Tongue (tissue), 2 donors: ENCODE data around the gene FREM2. TPM values are rescaled to one million over a fixed set of nuclear protein-coding genes. Genes with fewer than 3 reads are reported as not detected.

Source experiments
- DNase-seq: peaks from one replicate; pipeline ENCODE4 v3.0.0-alpha.2; 2015
- total RNA-seq: library from RNA; depleted of rRNA; stranded (reverse); fragments of >200 nt; gene quantifications from one replicate; pipeline ENCODE4 v1.2.3, GENCODE V29; 2014

The FREM2 gene
- total RNA-seq, 1 donor from 2014 or later: 25.3 TPM

DNA sequence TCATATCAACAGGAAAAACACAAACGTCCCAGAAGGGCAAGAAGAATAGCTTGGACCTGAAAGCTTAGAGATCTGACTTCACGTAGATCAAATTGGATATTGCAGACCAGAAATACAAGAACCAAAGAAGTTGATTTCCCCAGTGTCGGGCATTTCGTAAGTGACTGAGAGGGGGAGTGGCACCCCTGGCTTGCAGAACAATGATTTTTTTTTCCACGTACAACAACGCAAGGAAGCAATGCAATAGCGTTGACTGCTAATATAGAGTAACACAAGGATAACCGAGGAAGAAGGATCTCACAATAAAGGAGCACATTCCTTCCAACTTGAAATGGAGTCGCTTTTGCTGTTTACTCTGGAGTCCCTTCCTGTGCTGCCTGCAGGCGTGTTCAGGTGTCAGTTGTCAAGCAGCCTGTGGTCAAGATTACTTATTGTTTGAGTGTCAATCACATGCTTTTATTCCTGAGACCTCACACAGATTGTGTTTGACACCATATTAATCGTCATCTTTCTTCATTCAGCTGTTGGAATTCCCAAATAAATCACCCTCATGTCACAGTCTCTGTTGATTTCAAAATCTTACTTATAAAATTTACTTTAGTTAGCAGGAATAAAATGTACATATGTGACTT, 139.4 kb downstream of the FREM2 start:
- DNase-seq: no peak

DNA sequence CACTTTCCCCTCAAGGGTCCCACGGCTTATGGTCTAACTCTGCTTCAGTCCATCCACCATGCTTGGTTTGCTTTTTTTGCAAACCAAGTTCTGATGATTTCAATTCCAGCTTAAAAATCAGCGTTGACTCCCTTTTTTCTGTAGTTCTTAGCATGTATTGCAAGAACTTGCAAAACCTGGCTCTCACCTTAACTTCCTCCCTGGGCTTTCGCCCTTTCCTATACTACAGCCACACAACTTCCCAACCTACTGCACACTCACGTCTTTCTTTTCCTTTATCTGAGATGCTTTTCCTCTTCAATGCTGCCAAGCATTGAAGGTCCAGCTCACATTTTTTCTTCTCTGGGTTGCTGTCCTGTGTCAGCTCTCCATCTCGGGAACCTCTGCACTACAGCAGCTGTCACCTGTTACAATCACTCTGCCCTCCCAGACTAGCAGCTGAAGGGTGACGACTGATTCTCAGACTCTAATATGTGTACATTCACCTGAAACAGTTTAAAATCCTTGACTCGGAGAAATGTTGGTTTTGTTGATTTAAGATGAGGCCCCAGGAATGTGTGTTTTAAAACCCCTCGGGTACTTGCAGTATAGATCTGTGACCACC, 143.7 kb downstream of the FREM2 start:
- DNase-seq: peak; percentile 83

DNA sequence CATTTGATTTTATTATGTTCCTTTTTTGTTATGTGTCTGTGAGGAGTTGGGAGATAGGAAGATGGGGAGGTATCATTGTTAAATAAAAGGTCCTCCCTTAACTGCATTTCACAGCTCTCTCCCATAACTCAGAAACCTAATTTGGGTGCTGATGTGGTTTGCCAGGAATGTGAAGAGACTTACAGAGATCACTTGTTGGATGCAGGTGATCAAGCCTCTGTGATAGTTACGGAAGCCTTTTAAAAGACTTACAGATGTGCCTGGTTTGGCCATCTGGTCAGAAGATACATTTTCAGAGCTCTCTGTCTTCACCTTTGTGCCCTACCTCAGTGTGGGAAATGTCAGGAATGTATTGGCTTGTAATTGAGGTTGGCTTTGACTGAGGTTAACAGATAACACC, 157.7 kb downstream of the FREM2 start:
- DNase-seq: no peak

GRCh38 chr13:38848360-38848759, 161.5 kb downstream of the FREM2 start:
- DNase-seq: no peak

DNA sequence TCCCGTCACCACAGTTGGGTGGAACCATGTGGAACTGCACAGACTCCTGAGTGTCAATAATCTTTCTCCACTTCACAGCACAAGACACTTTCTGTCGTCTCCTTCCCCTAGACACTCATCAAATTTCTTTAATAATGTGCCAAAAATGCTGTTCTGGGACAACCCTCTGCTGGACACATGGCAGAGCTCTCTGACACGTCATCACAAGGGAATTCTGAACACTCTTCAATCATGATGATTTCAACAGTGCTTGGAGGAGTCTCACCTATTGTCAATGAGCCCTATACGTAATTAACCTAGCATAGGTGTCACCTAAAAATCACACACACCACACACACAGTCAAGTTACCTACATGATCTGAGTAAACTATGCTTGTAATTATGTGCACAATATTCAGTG, 162.4 kb downstream of the FREM2 start:
- DNase-seq: no peak

GRCh38 chr13:38850868-38851626, 164.2 kb downstream of the FREM2 start:
- no peak for DNase-seq

GRCh38 chr13:38854226-38854625, 167.3 kb downstream of the FREM2 start:
- no peak for DNase-seq

DNA sequence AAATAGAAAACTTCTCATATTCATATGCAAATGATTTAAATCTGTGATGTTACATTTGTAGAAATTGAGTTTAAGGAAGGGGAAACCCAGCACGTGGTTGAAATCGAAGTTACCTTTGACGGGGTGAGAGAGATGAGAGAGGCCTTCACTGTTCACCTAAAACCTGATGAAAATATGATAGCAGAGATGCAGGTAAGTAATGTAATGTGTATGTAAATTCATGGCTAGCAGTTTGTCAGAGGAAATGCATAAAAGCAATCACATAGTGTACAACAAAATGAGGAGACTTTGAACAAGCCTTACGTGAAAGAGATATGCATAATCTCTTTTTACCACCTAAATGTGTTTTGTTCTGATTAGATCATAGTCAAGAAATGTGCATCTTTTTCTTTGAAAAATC, 169.2 kb downstream of the FREM2 start:
- DNase-seq: no peak

DNA sequence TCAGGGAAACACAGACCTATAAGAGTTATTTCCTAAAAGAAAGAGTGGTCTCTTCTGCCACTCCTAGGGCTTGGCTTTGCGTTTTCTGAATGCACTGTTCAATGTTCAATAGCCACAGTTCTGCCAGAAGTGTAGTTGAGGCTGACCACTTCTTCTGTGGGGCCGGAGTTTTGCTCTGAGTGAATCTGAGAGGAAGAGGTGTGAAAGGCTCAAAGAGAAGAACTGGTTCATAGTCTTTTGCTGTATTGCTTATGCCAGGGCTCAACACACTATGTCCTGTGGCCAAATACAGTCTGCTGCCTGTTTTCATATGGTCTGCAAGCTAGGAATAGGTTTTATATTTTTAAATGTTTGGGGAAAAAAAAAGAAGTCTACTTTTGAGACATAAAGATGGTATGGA, 175.6 kb downstream of the FREM2 start:
- no peak for DNase-seq

- DNase-seq: no peak
Observed at GRCh38 chr13:38863536-38863935, 176.7 kb downstream of the FREM2 start.

- DNase-seq: peak; percentile 15
Observed at GRCh38 chr13:38866649-38867048, 179.8 kb downstream of the FREM2 start.

DNA sequence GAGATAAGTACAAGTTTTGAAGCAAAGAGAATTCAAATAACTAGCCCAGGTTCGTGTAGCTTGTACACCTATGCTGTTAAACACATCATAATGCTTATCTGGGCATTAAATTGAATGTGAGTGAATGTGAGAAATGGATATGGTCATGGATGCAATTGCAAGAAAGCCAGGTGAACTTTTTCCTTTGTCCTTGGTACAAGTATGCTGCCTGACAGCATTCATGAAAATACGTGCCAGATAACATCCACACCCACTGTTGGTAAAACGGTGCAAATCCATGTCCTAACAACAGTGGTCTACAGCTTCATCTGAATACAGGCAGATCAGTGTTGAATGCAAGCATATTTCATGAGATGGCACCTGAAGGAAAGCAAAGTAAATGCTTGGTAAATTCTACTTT, 181.5 kb downstream of the FREM2 start:
- DNase-seq: no peak

- no peak for DNase-seq
Observed at GRCh38 chr13:38868870-38869269, 182.0 kb downstream of the FREM2 start.

- DNase-seq: no peak
Observed at GRCh38 chr13:38871275-38871674, 184.4 kb downstream of the FREM2 start.

DNA sequence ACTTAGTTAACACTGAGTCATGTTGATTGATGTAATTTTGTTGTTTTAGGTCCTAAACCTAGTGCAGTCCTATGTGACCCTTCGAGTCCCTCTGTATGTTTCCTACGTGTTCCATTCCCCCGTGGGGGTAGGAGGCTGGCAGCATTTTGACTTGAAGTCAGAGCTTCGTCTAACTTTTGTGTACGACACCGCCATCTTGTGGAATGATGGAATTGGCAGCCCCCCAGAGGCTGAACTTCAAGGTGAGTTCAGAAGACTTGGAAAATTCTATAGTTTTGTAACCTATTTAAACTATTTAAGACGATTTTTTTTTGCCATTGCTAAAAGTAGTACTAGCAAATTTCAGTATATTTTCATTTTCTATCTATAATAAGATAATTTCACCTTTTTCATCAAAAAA, 185.8 kb downstream of the FREM2 start:
- DNase-seq: peak; percentile 59

DNA sequence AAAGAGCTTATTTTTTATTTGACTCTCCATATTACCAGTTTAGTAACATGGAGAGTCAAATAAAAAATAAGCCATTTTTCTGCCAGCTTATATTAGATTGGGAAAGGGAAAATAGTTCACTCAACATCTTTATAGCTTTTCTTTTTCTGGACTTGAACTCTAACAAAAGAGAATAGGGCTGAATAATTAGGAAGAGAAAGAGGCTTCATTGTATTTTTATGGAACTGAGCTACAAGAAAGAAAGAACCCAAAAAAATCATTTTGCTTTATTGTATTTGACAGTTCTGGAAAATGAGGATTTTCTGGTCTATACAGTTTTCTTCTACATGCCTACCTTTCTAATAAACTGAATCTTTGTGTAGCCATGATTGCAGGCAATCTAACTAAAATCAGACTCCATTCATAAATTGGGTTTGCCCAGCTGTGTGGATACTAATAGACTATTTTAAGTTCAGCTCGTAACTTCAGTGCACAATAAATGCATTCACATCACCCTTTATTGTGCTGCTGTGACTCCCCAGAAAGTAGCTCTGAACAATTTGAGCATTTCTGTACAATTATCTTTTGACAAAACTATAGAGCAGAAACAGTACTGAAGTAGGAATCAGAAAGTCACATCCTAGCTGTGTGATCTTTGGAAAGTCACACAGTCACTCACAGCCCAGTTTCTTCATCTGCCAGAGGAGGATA, 188.5 kb downstream of the FREM2 start:
- no peak for DNase-seq

GRCh38 chr13:38879278-38879677, 192.4 kb downstream of the FREM2 start:
- no peak for DNase-seq

DNA sequence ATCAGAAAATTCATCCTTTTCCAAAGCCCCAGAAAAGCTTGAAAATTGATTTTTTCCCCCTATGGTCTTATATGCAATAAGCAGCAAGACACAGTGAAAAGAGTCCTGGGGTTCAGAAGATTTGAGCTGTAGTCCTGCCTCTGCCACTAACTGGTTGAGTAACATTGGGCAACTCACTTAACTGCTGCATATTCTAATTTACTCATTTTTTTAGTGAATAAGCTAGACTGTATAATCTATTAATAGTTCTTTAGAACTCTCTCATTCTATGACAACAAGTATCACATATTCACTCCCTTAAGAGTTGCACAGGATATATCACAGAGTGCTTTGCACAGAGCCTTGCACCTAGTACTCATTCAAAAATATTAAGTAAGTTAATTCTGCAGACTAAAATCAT, 192.9 kb downstream of the FREM2 start:
- DNase-seq: no peak

DNA sequence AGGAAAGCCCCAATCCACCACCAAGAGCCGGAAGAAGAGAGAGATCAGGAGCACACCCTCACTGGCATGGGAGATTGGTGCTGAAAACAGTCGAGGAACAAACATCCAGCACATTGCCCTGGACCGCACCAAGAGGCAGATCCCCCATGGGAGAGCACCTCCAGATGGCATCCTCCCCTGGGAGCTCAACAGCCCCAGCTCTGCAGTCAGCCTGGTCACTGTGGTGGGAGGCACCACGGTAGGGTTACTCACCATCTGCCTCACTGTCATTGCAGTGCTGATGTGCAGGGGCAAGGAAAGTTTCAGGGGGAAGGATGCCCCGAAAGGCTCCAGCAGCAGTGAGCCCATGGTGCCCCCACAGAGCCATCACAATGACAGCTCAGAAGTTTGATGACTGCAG, 193.5 kb downstream of the FREM2 start:
- no peak for DNase-seq

GRCh38 chr13:38883783-38884182, 196.9 kb downstream of the FREM2 start:
- DNase-seq: no peak

DNA sequence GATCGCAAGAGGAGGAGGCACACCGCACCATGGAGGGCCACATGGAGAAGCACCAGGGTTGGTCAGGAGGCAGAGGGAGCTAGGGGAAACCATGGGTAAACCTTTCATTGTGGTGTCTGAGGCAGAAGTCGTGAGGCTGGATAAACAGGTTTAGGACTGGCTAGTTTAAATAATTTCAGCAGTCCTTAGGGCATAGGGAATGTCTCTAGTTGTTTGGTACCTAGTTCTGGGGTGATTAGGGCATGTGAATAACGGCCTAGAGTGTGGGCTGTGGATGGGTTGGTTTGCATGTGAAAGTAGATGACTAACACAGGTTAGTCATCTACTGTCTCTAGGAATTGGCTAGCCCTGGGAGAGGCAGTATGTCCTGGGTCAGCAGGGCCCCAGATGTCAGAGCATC, 201.4 kb downstream of the FREM2 start:
- no peak for DNase-seq

GRCh38 chr13:38895075-38895474, 208.2 kb downstream of the FREM2 start:
- no peak for DNase-seq

- DNase-seq: no peak
Observed at GRCh38 chr13:38897521-38897920, 210.6 kb downstream of the FREM2 start.
